OCI-LY7 (cell line): ENCODE results near the gene CCNC. TPM values are rescaled to one million over a fixed set of nuclear protein-coding genes. Genes with fewer than 3 reads are reported as not detected.

Experiments used
- BruUV-seq: library from RNA; stranded (reverse); fragments of 400-500 nt; replicated peaks from 2 replicates; lab custom pipeline; 2021; lab: Mats Ljungman, UMichigan
- CTCF ChIA-PET: fragments of 300-600 bp; sonication (Branson Sonifier 250); formaldehyde crosslinking; loops from one replicate; lab custom pipeline; 2022; ENCODE audit warnings: antibody characterized with exemption; ENCODE audit not compliant: unreplicated experiment; lab: Charles Lee
- POLR2A ChIA-PET: fragments of 300-600 bp; sonication (Branson Sonifier 250); formaldehyde crosslinking; loops from one replicate; lab custom pipeline; 2022; ENCODE audit warnings: antibody characterized with exemption; lab: Charles Lee
- DNase-seq: peaks from one replicate; pipeline ENCODE4 v3.0.0-alpha.2; 2015; ENCODE audit warnings: low spot score
- H2AFZ ChIP-seq: fragments of 200-600 bp; sonication (generic), shearing (Covaris generic); 2 replicates; pipeline ENCODE4 v1.6.1; 2014; ENCODE audit warnings: mild to moderate bottlenecking, antibody characterized with exemption, low read length, moderate library complexity
- H3K27ac ChIP-seq: fragments of 200-600 bp; sonication (generic); 2 replicates; pipeline ENCODE4 v1.5.1; 2014; ENCODE audit warnings: mixed run types, low read depth, mild to moderate bottlenecking, moderate library complexity, low read length, inconsistent platforms; ENCODE audit not compliant: poor library complexity, severe bottlenecking
- H3K36me3 ChIP-seq: fragments of 200-600 bp; sonication (generic); 2 replicates; pipeline ENCODE4 v1.6.1; 2014; ENCODE audit warnings: mild to moderate bottlenecking, antibody characterized with exemption, low read length, moderate library complexity, mixed read lengths; ENCODE audit not compliant: insufficient read depth
- H3K4me1 ChIP-seq: fragments of 200-600 bp; sonication (generic); 2 replicates; pipeline ENCODE4 v1.5.1; 2014; ENCODE audit warnings: mild to moderate bottlenecking, low read length; ENCODE audit not compliant: insufficient read depth, poor library complexity, severe bottlenecking
- H3K4me2 ChIP-seq: fragments of 200-600 bp; sonication (generic); 2 replicates; pipeline ENCODE4 v1.6.1; 2014; ENCODE audit warnings: mild to moderate bottlenecking, low read length
- H3K4me3 ChIP-seq: fragments of 200-600 bp; sonication (generic); 2 replicates; pipeline ENCODE4 v1.5.1; 2014; ENCODE audit warnings: mild to moderate bottlenecking, low read depth, low read length; ENCODE audit not compliant: poor library complexity, severe bottlenecking
- H3K79me2 ChIP-seq: fragments of 200-600 bp; sonication (generic); 2 replicates; pipeline ENCODE4 v1.6.1; 2016; ENCODE audit warnings: low read depth, mild to moderate bottlenecking, low read length, moderate library complexity, mixed read lengths; ENCODE audit not compliant: insufficient read depth
- H3K9me2 ChIP-seq: fragments of 200-600 bp; sonication (generic); 2 replicates; pipeline ENCODE4 v1.6.1; 2016; ENCODE audit warnings: mild to moderate bottlenecking, low read length, mixed read lengths; ENCODE audit not compliant: insufficient read depth
- H3K9me3 ChIP-seq: fragments of 200-600 bp; sonication (generic); 2 replicates; pipeline ENCODE4 v1.6.1; 2014; ENCODE audit warnings: mild to moderate bottlenecking, mixed run types, low read length, mixed read lengths
- H4K20me1 ChIP-seq: fragments of 200-600 bp; sonication (generic); 2 replicates; pipeline ENCODE4 v1.6.1; 2014; ENCODE audit warnings: mild to moderate bottlenecking, antibody characterized with exemption, low read length, moderate library complexity, mixed read lengths; ENCODE audit not compliant: insufficient read depth
- CTCF ChIP-seq: fragments of 200-600 bp; sonication (generic); conservative IDR thresholded peaks from 2 replicates; pipeline ENCODE4 v1.5.1; 2014; ENCODE audit warnings: mild to moderate bottlenecking, antibody characterized with exemption, low read length, moderate library complexity, mixed read lengths
- EZH2phosphoT487 ChIP-seq: fragments of 200-600 bp; sonication (generic); IDR thresholded peaks from 2 replicates; pipeline ENCODE4 v1.6.1; 2018; ENCODE audit warnings: low read depth, borderline replicate concordance, mild to moderate bottlenecking, mixed run types, antibody characterized with exemption, low read length, moderate library complexity, mixed read lengths
- intact Hi-C: fragments of 100-400 bp; cut with micrococcal nuclease; formaldehyde crosslinking; loops from one replicate; pipeline ENCODE4 v1.10.0; 2022; ENCODE audit not compliant: unreplicated experiment
- small RNA-seq: library from RNA; depleted of rRNA; stranded (forward); fragments of <200 nt; gene quantifications from one replicate; pipeline ENCODE3, GENCODE V24; 2014
- total RNA-seq, 2 experiments: library from RNA; depleted of rRNA in 1 of 2; stranded (reverse); fragments of >200 nt in 1 of 2; shearing (Covaris generic) in 1 of 2; gene quantifications; 2 replicates each; pipeline ENCODE4 v1.2.3, GENCODE V29; 2014 to 2022

Gene CCNC
- total RNA-seq, 2 experiments from 2014 or later, result 58.4 to 91.9 TPM

- Histone ChIP-seq H3K9me2 (no peaks in the 10 kb centered on the region), H3K36me3 (peaks cover 52% of the 10 kb centered on the region), H2AFZ (no peak overlapping the region), H3K27ac (no peak overlapping the region), H3K4me2 (no peak overlapping the region), H4K20me1 (no peaks in the 10 kb centered on the region), H3K4me1 (peaks cover 6% of the 10 kb centered on the region), H3K79me2 (no peaks in the 10 kb centered on the region), H3K4me3 (no peak overlapping the region), H3K9me3 (no peaks in the 10 kb centered on the region)
- intact Hi-C loops, result no loop called here
- no peak for TF ChIP-seq CTCF
- TF ChIP-seq EZH2phosphoT487, result no peak
- no TSS peak for BruUV-seq
- CTCF ChIA-PET, result no interaction called here
- no peak for DNase-seq
- POLR2A ChIA-PET, result no interaction called here
These were observed 66.7 kb downstream of the CCNC start for GRCh38 chr6:99501762-99502161.

- CTCF ChIA-PET, result no interaction called here
- Histone ChIP-seq H3K4me3 (no peak overlapping the region), H3K9me3 (no peaks in the 10 kb centered on the region), H3K4me2 (no peak overlapping the region), H3K9me2 (no peaks in the 10 kb centered on the region), H4K20me1 (no peaks in the 10 kb centered on the region), H2AFZ (no peak overlapping the region), H3K36me3 (peaks cover 46% of the 10 kb centered on the region), H3K4me1 (peaks cover 6% of the 10 kb centered on the region), H3K79me2 (no peaks in the 10 kb centered on the region), H3K27ac (no peak overlapping the region)
- POLR2A ChIA-PET, result no interaction called here
- intact Hi-C loops, result no loop called here
- DNase-seq, result no peak
- BruUV-seq, result no TSS peak
- TF ChIP-seq EZH2phosphoT487, result no peak
- TF ChIP-seq CTCF, result no peak
These were observed 70.0 kb downstream of the CCNC start for GRCh38 chr6:99498421-99498820.

GRCh38 chr6:99495466-99495865, 73.0 kb downstream of the CCNC start:
- no peak overlapping the region for H2AFZ ChIP-seq
- no peak overlapping the region for H3K4me2 ChIP-seq
- H3K4me3 ChIP-seq, result no peak overlapping the region
- no peaks in the 10 kb centered on the region for H3K79me2 ChIP-seq
- no peak for DNase-seq
- POLR2A ChIA-PET, result interaction anchor here (0.7 to 4.0 kb wide), 5 partner anchors 9 to 93 kb away, joined by 3 to 22 read pairs (median 7); partner anchors contain the start of gene USP45
- H3K4me1 ChIP-seq, result peaks cover 12% of the 10 kb centered on the region
- no peak overlapping the region for H3K27ac ChIP-seq
- no peaks in the 10 kb centered on the region for H3K9me2 ChIP-seq
- no TSS peak for BruUV-seq
- CTCF ChIA-PET, result no interaction called here
- TF ChIP-seq CTCF (no peak), EZH2phosphoT487 (no peak)
- peaks cover 22% of the 10 kb centered on the region; the same call in 1 of the 2 replicates for H3K36me3 ChIP-seq
- intact Hi-C loops, result no loop called here
- no peaks in the 10 kb centered on the region for H3K9me3 ChIP-seq
- no peaks in the 10 kb centered on the region for H4K20me1 ChIP-seq

Small RNA genes within 50 kb of the gene (small RNA-seq; reads per million reads assigned to genes)
- gene RF00019, result not detected

Other genes with a start within 250 kb of the CCNC start
- gene FAXC, start 219.0 kb downstream of the CCNC start, total RNA-seq (2014; rRNA removed; shearing (Covaris generic)), result not detected in 2 replicates
- gene FAXC, start 219.0 kb downstream of the CCNC start, total RNA-seq (2022), result not detected in 2 replicates
- gene COQ3, start 174.5 kb downstream of the CCNC start, total RNA-seq (2014; rRNA removed; shearing (Covaris generic)), result 3.7 and 8.3 TPM in 2 replicates
- gene COQ3, start 174.5 kb downstream of the CCNC start, total RNA-seq (2022), result 10.9 and 11.1 TPM in 2 replicates
- 163 and 169 TPM in 2 replicates for gene PNISR, start 143.4 kb downstream of the CCNC start, total RNA-seq (2014; rRNA removed; shearing (Covaris generic))
- gene PNISR, start 143.4 kb downstream of the CCNC start, total RNA-seq (2022), result 176 and 201 TPM in 2 replicates
- 8.5 and 9.4 TPM in 2 replicates for gene USP45, start 53.2 kb downstream of the CCNC start, total RNA-seq (2014; rRNA removed; shearing (Covaris generic))
- gene USP45, start 53.2 kb downstream of the CCNC start, total RNA-seq (2022), result 14.1 and 16.9 TPM in 2 replicates
- 0.16 TPM in 1 of 2 replicates, not detected in the other for gene PRDM13, start 38.2 kb upstream of the CCNC start, total RNA-seq (2014; rRNA removed; shearing (Covaris generic))
- not detected in 2 replicates for gene PRDM13, start 38.2 kb upstream of the CCNC start, total RNA-seq (2022)